AG20443 (cell line): ENCODE results near the gene SH2B2.

Source experiments
- DNase-seq: peaks from one replicate; pipeline ENCODE4 v3.0.0; 2012; ENCODE audit warnings: low spot score, mixed read lengths

Gene SH2B2

GRCh38 chr7:102266541-102266940 lies 20.1 kb upstream of the SH2B2 start:
- DNase-seq: no peak

GRCh38 chr7:102268635-102269034 lies 18.0 kb upstream of the SH2B2 start:
- DNase-seq: no peak

- DNase-seq: no peak
These were observed 16.3 kb upstream of the SH2B2 start for GRCh38 chr7:102270178-102270887.

- DNase-seq: no peak
These were observed 15.4 kb upstream of the SH2B2 start for GRCh38 chr7:102271158-102271798.

GRCh38 chr7:102272075-102272916 lies 14.4 kb upstream of the SH2B2 start:
- DNase-seq: peak; percentile 95

- no peak for DNase-seq
These were observed 13.5 kb upstream of the SH2B2 start for GRCh38 chr7:102272917-102273748.

GRCh38 chr7:102273749-102274712 lies 12.6 kb upstream of the SH2B2 start:
- DNase-seq: peak; percentile 68

- DNase-seq: no peak
These were observed 11.5 kb upstream of the SH2B2 start for GRCh38 chr7:102275123-102275703.

- DNase-seq: no peak
These were observed 8.8 kb upstream of the SH2B2 start for GRCh38 chr7:102277901-102278300.

GRCh38 chr7:102279537-102280400 lies 6.9 kb upstream of the SH2B2 start:
- peak; percentile 87 for DNase-seq

- no peak for DNase-seq
These were observed 6.1 kb upstream of the SH2B2 start for GRCh38 chr7:102280521-102280920.

- no peak for DNase-seq
These were observed 4.9 kb upstream of the SH2B2 start for GRCh38 chr7:102281785-102282184.

- no peak for DNase-seq
These were observed 4.0 kb upstream of the SH2B2 start for GRCh38 chr7:102282465-102283362.

GRCh38 chr7:102283477-102284189 lies 3.0 kb upstream of the SH2B2 start:
- DNase-seq: no peak

- DNase-seq: no peak
These were observed 2.3 kb upstream of the SH2B2 start for GRCh38 chr7:102284399-102284798.

- DNase-seq: no peak
These were observed 1.7 kb upstream of the SH2B2 start for GRCh38 chr7:102284891-102285539.

- no peak for DNase-seq
These were observed 980 bp upstream of the SH2B2 start for GRCh38 chr7:102285540-102286236.
